ENCODE data around the gene TMEM88.

The TMEM88 gene

GRCh38 chr17:7843536-7844291, 11.2 kb upstream of the TMEM88 start:
- peak; percentile 83 for DNase-seq (ENCODE audit: low read depth)

- peak; percentile 80 for DNase-seq (ENCODE audit: low read depth)
These were observed 10.3 kb upstream of the TMEM88 start for GRCh38 chr17:7844292-7845154.

- no peak for DNase-seq (ENCODE audit: low read depth)
These were observed 9.4 kb upstream of the TMEM88 start for GRCh38 chr17:7845359-7846062.

GRCh38 chr17:7846063-7846735, 8.7 kb upstream of the TMEM88 start:
- no peak for DNase-seq (ENCODE audit: low read depth)

GRCh38 chr17:7846765-7847661, 7.9 kb upstream of the TMEM88 start:
- no peak for DNase-seq (ENCODE audit: low read depth)

- DNase-seq (ENCODE audit: low read depth) = no peak
These were observed 6.7 kb upstream of the TMEM88 start for GRCh38 chr17:7848131-7848579.

- no peak for DNase-seq (ENCODE audit: low read depth)
These were observed 6.1 kb upstream of the TMEM88 start for GRCh38 chr17:7848739-7849129.

- DNase-seq (ENCODE audit: low read depth) = no peak
These were observed 5.6 kb upstream of the TMEM88 start for GRCh38 chr17:7849130-7849750.

GRCh38 chr17:7849751-7850504, 4.9 kb upstream of the TMEM88 start:
- no peak for DNase-seq (ENCODE audit: low read depth)

GRCh38 chr17:7850701-7851437, 4.0 kb upstream of the TMEM88 start:
- no peak for DNase-seq (ENCODE audit: low read depth)

GRCh38 chr17:7851438-7852261, 3.2 kb upstream of the TMEM88 start:
- peak; percentile 88 for DNase-seq (ENCODE audit: low read depth)

- DNase-seq (ENCODE audit: low read depth) = no peak
These were observed 2.6 kb upstream of the TMEM88 start for GRCh38 chr17:7852262-7852670.

- DNase-seq (ENCODE audit: low read depth) = no peak
These were observed 1.8 kb upstream of the TMEM88 start for GRCh38 chr17:7852919-7853690.

- DNase-seq (ENCODE audit: low read depth) = no peak
These were observed 1.2 kb upstream of the TMEM88 start for GRCh38 chr17:7853691-7854038.

- DNase-seq (ENCODE audit: low read depth) = no peak
These were observed 638 bp upstream of the TMEM88 start for GRCh38 chr17:7854078-7854777.

GRCh38 chr17:7855660-7856010, 769 bp downstream of the TMEM88 start:
- no peak for DNase-seq (ENCODE audit: low read depth)
